Measurements from ENCODE around the gene ZNF879. TPM values are rescaled to one million over a fixed set of nuclear protein-coding genes. Genes with fewer than 3 reads are reported as not detected.

The ZNF879 gene
- total and polyA plus RNA-seq, 11 donors: 2.3 to 4.5 (median 3.2) TPM

GRCh38 chr5:179079165-179079987, 55.8 kb downstream of the ZNF879 start:
- Histone ChIP-seq H3K36me3 (peaks cover 32 to 96% (median 44%) of the 10 kb centered on the region in 9 donors), H3K27me3 (no peaks in the 10 kb centered on the region), H3K4me3 (no peak overlapping the region), H3K9me3 (peaks cover 9 to 100% (median 98%) of the 10 kb centered on the region in 12 donors), H3K27ac (no peak overlapping the region), H3K4me1 (no peaks in the 10 kb centered on the region)
- 97 to 98% (median 98%) methylated on average over 11 of the region's 11 CpGs for WGBS, 4 donors
- intact Hi-C loops (cut with DNase I): no loop called here
- no peak for ATAC-seq
- TF ChIP-seq CTCF (IDR thresholded peaks at IDR 0.05): no peak
- no peak for TF ChIP-seq POLR2A (IDR thresholded peaks at IDR 0.05)
- no peak for DNase-seq

- no peak for TF ChIP-seq CTCF (IDR thresholded peaks at IDR 0.05)
- no peak for TF ChIP-seq POLR2A (IDR thresholded peaks at IDR 0.05)
- H3K4me1 ChIP-seq: no peaks in the 10 kb centered on the region
- ATAC-seq: no peak
- H3K27me3 ChIP-seq: no peaks in the 10 kb centered on the region
- no peak for DNase-seq
- H3K27ac ChIP-seq: no peak overlapping the region
- H3K36me3 ChIP-seq: peaks cover 32 to 83% (median 42%) of the 10 kb centered on the region in 9 donors
- H3K9me3 ChIP-seq: peaks cover 13 to 100% (median 99%) of the 10 kb centered on the region in 12 donors
- 92 to 96% (median 94%) methylated on average over 4 of the region's 4 CpGs for WGBS, 4 donors
- intact Hi-C loops (cut with DNase I): no loop called here
- no peak overlapping the region for H3K4me3 ChIP-seq
Measured at GRCh38 chr5:179080724-179081123, 57.1 kb downstream of the ZNF879 start.

Other genes starting within 250 kb of the ZNF879 start
- gene ZNF354B, start 163.9 kb upstream of the ZNF879 start, total RNA-seq: 10 to 100 TPM in 2 of 9 donors, 1 to 10 TPM in 7; 5.2 to 11.9 (median 7.6) TPM
- 1 to 10 TPM; 3.5 to 5.3 TPM for gene ZNF354B, start 163.9 kb upstream of the ZNF879 start, polyA plus RNA-seq
- gene ZFP2, start 127.9 kb upstream of the ZNF879 start, total RNA-seq: 1 to 10 TPM in 6 of 9 donors, under 1 TPM in 3; 0.49 to 1.6 (median 1.2) TPM
- gene ZFP2, start 127.9 kb upstream of the ZNF879 start, polyA plus RNA-seq: under 1 TPM; 0.32 to 0.61 TPM
- gene ZNF454, start 82.6 kb upstream of the ZNF879 start, total RNA-seq: 1 to 10 TPM; 1.3 to 3.4 (median 1.8) TPM
- 1 to 10 TPM; 1.5 to 1.8 TPM for gene ZNF454, start 82.6 kb upstream of the ZNF879 start, polyA plus RNA-seq
- not detected for gene GRM6, start 28.5 kb upstream of the ZNF879 start, total RNA-seq
- gene GRM6, start 28.5 kb upstream of the ZNF879 start, polyA plus RNA-seq: under 1 TPM in 1 of 2 donors, not detected in 1; 0.04 TPM
- gene ZNF354C, start 36.6 kb downstream of the ZNF879 start, total RNA-seq: 1 to 10 TPM; 3.5 to 5.7 (median 4.1) TPM
- gene ZNF354C, start 36.6 kb downstream of the ZNF879 start, polyA plus RNA-seq: 1 to 10 TPM; 1.3 to 1.9 TPM